ENCODE data around the gene HMCN2. TPM values are rescaled to one million over a fixed set of nuclear protein-coding genes. Genes with fewer than 3 reads are reported as not detected.

Gene HMCN2
- total and polyA plus RNA-seq, 2 experiments from 2014 or later, result 0.50 to 0.54 TPM

GRCh38 chr9:130328349-130328801, 62.8 kb downstream of the HMCN2 start:
- no peaks in the 10 kb centered on the region for H3K36me3 ChIP-seq (replicated peaks; ENCODE audit: insufficient read depth, low read depth)
- WGBS (ENCODE audit: low lambda C conversion rate, missing lambda C conversion rate), result 23% methylated on average over 11 of the region's 15 CpGs
- H3K4me2 ChIP-seq, result peak overlapping the region; percentile 52
- H3K27me3 ChIP-seq, result peaks cover 8% of the 10 kb centered on the region
- no peaks in the 10 kb centered on the region for H3K79me2 ChIP-seq
- no peaks in the 10 kb centered on the region for H3K9me3 ChIP-seq (ENCODE audit: low read depth)
- peaks cover 14% of the 10 kb centered on the region for H3K4me1 ChIP-seq (ENCODE audit: insufficient read depth)
- no peaks in the 10 kb centered on the region for H3K9me2 ChIP-seq (replicated peaks; ENCODE audit: insufficient read depth)
- DNase-seq (ENCODE audit: low spot score), result no peak
- no peak for TF ChIP-seq EZH2 (IDR thresholded peaks at IDR 0.05; ENCODE audit: borderline replicate concordance)
- TF ChIP-seq EZH2phosphoT487 (IDR thresholded peaks at IDR 0.05; ENCODE audit: low read depth, severe bottlenecking, unreplicated experiment), result no peak
- TF ChIP-seq CTCF (IDR thresholded peaks at IDR 0.05; ENCODE audit: poor library complexity), result no peak
- H3K4me3 ChIP-seq, result no peak overlapping the region
- H2AFZ ChIP-seq, result no peak overlapping the region
- no peaks in the 10 kb centered on the region for H4K20me1 ChIP-seq (ENCODE audit: insufficient read depth, poor library complexity, severe bottlenecking)
- peak overlapping the region; percentile 38 for H3K27ac ChIP-seq

- TF ChIP-seq CTCF (IDR thresholded peaks at IDR 0.05; ENCODE audit: poor library complexity), result no peak
- no peak for TF ChIP-seq EZH2phosphoT487 (IDR thresholded peaks at IDR 0.05; ENCODE audit: low read depth, severe bottlenecking, unreplicated experiment)
- TF ChIP-seq EZH2 (IDR thresholded peaks at IDR 0.05; ENCODE audit: borderline replicate concordance), result no peak
- Histone ChIP-seq H3K9me2 (replicated peaks; ENCODE audit: insufficient read depth) (no peaks in the 10 kb centered on the region), H3K27ac (no peak overlapping the region), H3K4me1 (ENCODE audit: insufficient read depth) (peaks cover 14% of the 10 kb centered on the region), H3K9me3 (ENCODE audit: low read depth) (no peaks in the 10 kb centered on the region), H3K36me3 (replicated peaks; ENCODE audit: insufficient read depth, low read depth) (no peaks in the 10 kb centered on the region), H4K20me1 (ENCODE audit: insufficient read depth, poor library complexity, severe bottlenecking) (no peaks in the 10 kb centered on the region), H3K4me2 (no peak overlapping the region), H3K27me3 (peaks cover 8% of the 10 kb centered on the region), H2AFZ (no peak overlapping the region), H3K79me2 (no peaks in the 10 kb centered on the region), H3K4me3 (no peak overlapping the region)
- WGBS (ENCODE audit: low lambda C conversion rate, missing lambda C conversion rate), result 78% methylated on average over 2 of the region's 2 CpGs
- DNase-seq (ENCODE audit: low spot score), result no peak
These were observed 63.5 kb downstream of the HMCN2 start for GRCh38 chr9:130329061-130329460.

- Histone ChIP-seq H4K20me1 (ENCODE audit: insufficient read depth, poor library complexity, severe bottlenecking) (no peaks in the 10 kb centered on the region), H3K9me3 (ENCODE audit: low read depth) (no peaks in the 10 kb centered on the region), H2AFZ (no peak overlapping the region), H3K79me2 (no peaks in the 10 kb centered on the region), H3K9me2 (replicated peaks; ENCODE audit: insufficient read depth) (no peaks in the 10 kb centered on the region), H3K27me3 (peaks cover 8% of the 10 kb centered on the region), H3K4me1 (ENCODE audit: insufficient read depth) (peaks cover 14% of the 10 kb centered on the region), H3K36me3 (replicated peaks; ENCODE audit: insufficient read depth, low read depth) (no peaks in the 10 kb centered on the region), H3K27ac (no peak overlapping the region), H3K4me3 (no peak overlapping the region), H3K4me2 (no peak overlapping the region)
- DNase-seq (ENCODE audit: low spot score), result no peak
- 77% methylated on average over 20 of the region's 20 CpGs for WGBS (ENCODE audit: low lambda C conversion rate, missing lambda C conversion rate)
- TF ChIP-seq CTCF (IDR thresholded peaks at IDR 0.05; ENCODE audit: poor library complexity) (no peak), EZH2phosphoT487 (IDR thresholded peaks at IDR 0.05; ENCODE audit: low read depth, severe bottlenecking, unreplicated experiment) (no peak)
These were observed 64.8 kb downstream of the HMCN2 start for GRCh38 chr9:130330202-130330862.

Data from hepatocyte (in vitro differentiated cells).